IMR-90 (cell line): Measurements from ENCODE around the gene STOM. TPM values are rescaled to one million over a fixed set of nuclear protein-coding genes. Genes with fewer than 3 reads are reported as not detected.

Source experiments
- ATAC-seq: fragments of 200-7000 bp; cut with Tn5 transposase; 2 replicates; pipeline ENCODE4 v1.9.1; 2020; ENCODE audit warnings: low read depth, mild to moderate bottlenecking, moderate library complexity
- BruUV-seq: library from RNA; stranded (reverse); fragments of 400-500 nt; replicated peaks from 2 replicates; lab custom pipeline; 2021; lab: Mats Ljungman, UMichigan
- CTCF ChIA-PET: fragments of 300-600 bp; formaldehyde crosslinking; extraction: SDS; loops from one replicate; lab custom pipeline; 2021; ENCODE audit warnings: antibody characterized with exemption; lab: Yijun Ruan, JAX
- POLR2A ChIA-PET: fragments of 300-600 bp; sonication (Branson Sonifier 250); formaldehyde crosslinking; loops from one replicate; lab custom pipeline; 2022; ENCODE audit warnings: antibody characterized with exemption; ENCODE audit not compliant: unreplicated experiment; lab: Charles Lee
- DNase-seq: peaks from one replicate; pipeline ENCODE4 v3.0.0; 2013
- H2AFZ ChIP-seq: replicated peaks from 2 replicates; pipeline ENCODE3; 2013; ENCODE audit warnings: low read length, mild to moderate bottlenecking; ENCODE audit not compliant: poor library complexity
- H2AK5ac ChIP-seq: 2 replicates; pipeline ENCODE4 v1.6.1; 2013; ENCODE audit warnings: low read depth, low read length, inconsistent platforms
- H2AK9ac ChIP-seq: replicated peaks from 2 replicates; pipeline ENCODE3; 2013; ENCODE audit warnings: mild to moderate bottlenecking, low read depth, low read length, moderate library complexity; ENCODE audit not compliant: poor library complexity
- H2BK120ac ChIP-seq: 2 replicates; pipeline ENCODE4 v1.6.1; 2013; ENCODE audit warnings: low read depth, low read length, inconsistent platforms
- H2BK15ac ChIP-seq: 3 replicates; pipeline ENCODE4 v1.6.1; 2013; ENCODE audit warnings: low read depth, low read length, inconsistent platforms
- H2BK20ac ChIP-seq: 2 replicates; pipeline ENCODE4 v1.6.1; 2013; ENCODE audit warnings: low read depth, mild to moderate bottlenecking, inconsistent platforms, low read length, moderate library complexity
- H2BK5ac ChIP-seq: 2 replicates; pipeline ENCODE4 v1.6.1; 2013; ENCODE audit warnings: mild to moderate bottlenecking, low read depth, low read length, inconsistent platforms; ENCODE audit not compliant: poor library complexity, severe bottlenecking
- H3K14ac ChIP-seq: replicated peaks from 2 replicates; pipeline ENCODE4 v1.6.1; 2013; ENCODE audit warnings: low read depth, low read length, inconsistent platforms
- H3K18ac ChIP-seq: 2 replicates; pipeline ENCODE4 v1.6.1; 2013; ENCODE audit warnings: low read depth, low read length, control low read depth
- H3K23ac ChIP-seq: 2 replicates; pipeline ENCODE4 v1.6.1; 2013; ENCODE audit warnings: low read depth, low read length, inconsistent platforms
- H3K27ac ChIP-seq: 2 replicates; pipeline ENCODE4 v1.5.1; 2013; ENCODE audit warnings: mild to moderate bottlenecking, control low read depth, low read length; ENCODE audit not compliant: insufficient read depth
- H3K27me3 ChIP-seq: 2 replicates; pipeline ENCODE4 v1.6.1; 2013; ENCODE audit warnings: low read length; ENCODE audit not compliant: control insufficient read depth, insufficient read depth
- H3K36me3 ChIP-seq: 2 replicates; pipeline ENCODE4 v1.6.1; 2013; ENCODE audit warnings: low read length, mixed read lengths; ENCODE audit not compliant: control insufficient read depth, insufficient read depth
- H3K4ac ChIP-seq: 2 replicates; pipeline ENCODE4 v1.6.1; 2013; ENCODE audit warnings: low read depth, low read length, inconsistent platforms
- H3K4me1 ChIP-seq: 2 replicates; pipeline ENCODE4 v1.6.1; 2013; ENCODE audit warnings: low read length, mixed read lengths; ENCODE audit not compliant: control insufficient read depth, insufficient read depth
- H3K4me2 ChIP-seq: 2 replicates; pipeline ENCODE4 v1.6.1; 2013; ENCODE audit warnings: low read depth, mild to moderate bottlenecking, control low read depth, low read length, moderate library complexity
- H3K4me3 ChIP-seq: 2 replicates; pipeline ENCODE4 v1.5.1; 2013; ENCODE audit warnings: low read depth, mild to moderate bottlenecking, control low read depth, low read length, moderate library complexity; ENCODE audit not compliant: insufficient read depth
- H3K56ac ChIP-seq: 2 replicates; pipeline ENCODE4 v1.6.1; 2013; ENCODE audit warnings: low read length, inconsistent platforms; ENCODE audit not compliant: insufficient read depth; ENCODE audit errors: extremely low read depth
- H3K79me1 ChIP-seq, 2 experiments: 2 replicates each; pipeline ENCODE4 v1.6.1; 2013; ENCODE audit warnings: low read length in 2 of 2, inconsistent platforms in 1 of 2, low read depth in 1 of 2
- H3K9ac ChIP-seq: 2 replicates; pipeline ENCODE4 v1.6.1; 2013; ENCODE audit warnings: low read depth, low read length, control low read depth
- H3K9me1 ChIP-seq: 2 replicates; pipeline ENCODE4 v1.6.1; 2013; ENCODE audit warnings: low read length, inconsistent platforms; ENCODE audit not compliant: insufficient read depth
- H3K9me3 ChIP-seq: 2 replicates; pipeline ENCODE4 v1.6.1; 2013; ENCODE audit warnings: low read length; ENCODE audit not compliant: control insufficient read depth, insufficient read depth
- H4K20me1 ChIP-seq: 2 replicates; pipeline ENCODE4 v1.6.1; 2013; ENCODE audit warnings: low read length, inconsistent platforms; ENCODE audit not compliant: insufficient read depth
- H4K5ac ChIP-seq: 2 replicates; pipeline ENCODE4 v1.6.1; 2013; ENCODE audit warnings: mild to moderate bottlenecking, low read depth, low read length, control low read depth
- H4K8ac ChIP-seq, 2 experiments: 2 replicates each; pipeline ENCODE4 v1.6.1; 2013; ENCODE audit warnings: low read depth in 2 of 2, low read length in 2 of 2, control low read depth in 1 of 2, inconsistent platforms in 1 of 2
- H4K91ac ChIP-seq: 2 replicates; pipeline ENCODE4 v1.6.1; 2013; ENCODE audit warnings: low read depth, low read length, inconsistent platforms; ENCODE audit not compliant: insufficient read depth
- BHLHE40 ChIP-seq: fragments of 150-350 bp; IDR thresholded peaks from 2 replicates; pipeline ENCODE4 v1.6.1; 2016; ENCODE audit warnings: mild to moderate bottlenecking, low read depth, low read length
- CEBPB ChIP-seq: IDR thresholded peaks from 2 replicates; pipeline ENCODE4 v1.6.1; 2012; ENCODE audit warnings: low read depth, low read length, improper control_type of control experiment
- CHD1 ChIP-seq: IDR thresholded peaks from 2 replicates; pipeline ENCODE4 v1.6.1; 2012; ENCODE audit warnings: low read depth, low read length, improper control_type of control experiment
- CTCF ChIP-seq: conservative IDR thresholded peaks from 2 replicates; pipeline ENCODE4 v1.5.1; 2012; ENCODE audit warnings: mild to moderate bottlenecking, low read depth, low read length, improper control_type of control experiment
- MAFK ChIP-seq: IDR thresholded peaks from 2 replicates; pipeline ENCODE4 v1.6.1; 2012; ENCODE audit warnings: low read depth, low read length, improper control_type of control experiment
- MAZ ChIP-seq: IDR thresholded peaks from 2 replicates; pipeline ENCODE4 v1.6.1; 2012; ENCODE audit warnings: low read depth, mild to moderate bottlenecking, low read length, improper control_type of control experiment, moderate library complexity, borderline replicate concordance
- NFE2L2 ChIP-seq: fragments of 150-350 bp; IDR thresholded peaks from 2 replicates; pipeline ENCODE4 v1.6.1; 2016; ENCODE audit warnings: low read depth, mild to moderate bottlenecking, low read length
- POLR2A ChIP-seq: IDR thresholded peaks from 2 replicates; pipeline ENCODE4 v1.6.1; 2012; ENCODE audit warnings: mild to moderate bottlenecking, low read depth, low read length
- RAD21 ChIP-seq: IDR thresholded peaks from 2 replicates; pipeline ENCODE4 v1.6.1; 2012; ENCODE audit warnings: low read length, improper control_type of control experiment
- RCOR1 ChIP-seq: IDR thresholded peaks from 2 replicates; pipeline ENCODE4 v1.6.1; 2012; ENCODE audit warnings: mild to moderate bottlenecking, low read length, improper control_type of control experiment; ENCODE audit not compliant: insufficient replicate concordance
- SMC3 ChIP-seq: fragments of 150-350 bp; IDR thresholded peaks from 2 replicates; pipeline ENCODE4 v1.6.1; 2016; ENCODE audit warnings: low read depth, mild to moderate bottlenecking, antibody characterized with exemption, low read length, moderate library complexity
- WGBS, 2 experiments: methylation state at CpG; one replicate each; pipeline versions ENCODE4 v1.1.5 to v1.1.7; 2013; ENCODE audit warnings: missing lambda C conversion rate in 2 of 2; ENCODE audit not compliant: insufficient read length in 1 of 2; ENCODE audit errors: extremely low coverage in 2 of 2; 5-methylcytosine and 5-hydroxymethylcytosine counted together
- dilution Hi-C: fragments of 300-500 bp; cut with HindIII; formaldehyde crosslinking; loops from one replicate; pipeline ENCODE4 v1.14.3; 2018; ENCODE audit warnings: low sequenced_read_pairs; ENCODE audit not compliant: unreplicated experiment
- in situ Hi-C: fragments of 300-500 bp; cut with MboI; formaldehyde crosslinking; loops from 3 replicates; pipeline ENCODE4 v1.14.3; 2019; ENCODE audit warnings: low sequenced_read_pairs, inconsistent platforms, mixed read lengths
- intact Hi-C: fragments of 100-400 bp; cut with micrococcal nuclease; formaldehyde crosslinking; loops from 2 replicates; pipeline ENCODE4 v1.10.0; 2022
- polyA plus RNA-seq, 3 experiments: library from polyadenylated mRNA; depleted of rRNA; stranded (reverse); fragments of >200 nt; gene quantifications; 2 replicates each; pipeline ENCODE4 v1.2.3, GENCODE V29; 2012; ENCODE audit warnings: low replicate concordance in 1 of 3
- total RNA-seq: library from RNA; depleted of rRNA; stranded (reverse); fragments of >200 nt; gene quantifications from 2 replicates; pipeline ENCODE4 v1.2.3, GENCODE V29; 2012
- TF ChIP-seq, protein P1 (sequence below): fragments of 150-350 bp; IDR thresholded peaks from 2 replicates; pipeline ENCODE4 v1.6.1; 2017; ENCODE audit warnings: mild to moderate bottlenecking, antibody characterized with exemption, low read length, low read depth

Gene STOM
- total and polyA plus RNA-seq, 2 of the 4 experiments (the other 2 are of a cell fraction) = 78.4 to 84.8 TPM

DNA sequence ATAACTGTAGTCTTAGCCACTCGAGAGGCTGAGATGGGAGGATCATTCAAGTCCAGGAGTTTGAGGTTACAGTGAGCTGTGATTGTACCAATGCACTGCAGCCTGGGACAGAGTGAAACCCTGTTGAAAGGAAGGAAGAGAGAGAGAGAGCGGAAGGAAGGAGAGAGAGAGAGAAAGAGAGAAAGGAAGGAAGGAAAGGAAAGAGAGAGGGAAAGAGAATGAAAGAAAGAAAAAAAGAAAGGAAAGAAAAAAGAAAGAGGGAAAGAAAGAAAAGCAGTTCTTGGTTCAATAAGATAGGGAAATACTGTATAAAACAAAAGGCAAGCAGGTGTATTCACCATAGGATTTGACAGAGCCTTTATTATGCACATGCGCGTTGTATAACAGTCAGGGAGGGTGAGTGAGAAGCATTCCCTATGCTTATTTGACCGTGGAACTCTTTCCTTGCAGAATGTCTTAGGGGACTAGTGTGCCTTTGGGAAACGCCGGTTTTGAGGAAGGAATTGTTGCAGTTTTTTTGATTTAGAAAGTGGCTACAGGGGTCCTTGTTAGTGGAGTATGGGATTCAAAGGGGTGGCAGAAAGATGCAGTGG lies 60.1 kb downstream of the STOM start:
- H3K27me3 ChIP-seq = no peaks in the 10 kb centered on the region
- H2AFZ ChIP-seq = no peak overlapping the region
- no peak overlapping the region for H3K4ac ChIP-seq
- H3K4me3 ChIP-seq = no peak overlapping the region
- no TSS peak for BruUV-seq
- H3K27ac ChIP-seq = no peak overlapping the region
- no peak overlapping the region for H3K14ac ChIP-seq
- in situ Hi-C loops (no loop called here), dilution Hi-C loops (no loop called here), intact Hi-C loops (no loop called here)
- no peaks in the 10 kb centered on the region for H3K9me3 ChIP-seq
- ChIA-PET CTCF (no interaction called here), POLR2A (no interaction called here)
- H2AK5ac ChIP-seq = no peak overlapping the region
- TF ChIP-seq BHLHE40 = no peak
- TF ChIP-seq CHD1 = no peak
- no peak for TF ChIP-seq CTCF
- no peak for TF ChIP-seq RAD21
- no peak for TF ChIP-seq MAZ
- TF ChIP-seq MAFK = no peak
- no peak for TF ChIP-seq CEBPB
- TF ChIP-seq POLR2A = no peak
- TF ChIP-seq, protein P1, sequence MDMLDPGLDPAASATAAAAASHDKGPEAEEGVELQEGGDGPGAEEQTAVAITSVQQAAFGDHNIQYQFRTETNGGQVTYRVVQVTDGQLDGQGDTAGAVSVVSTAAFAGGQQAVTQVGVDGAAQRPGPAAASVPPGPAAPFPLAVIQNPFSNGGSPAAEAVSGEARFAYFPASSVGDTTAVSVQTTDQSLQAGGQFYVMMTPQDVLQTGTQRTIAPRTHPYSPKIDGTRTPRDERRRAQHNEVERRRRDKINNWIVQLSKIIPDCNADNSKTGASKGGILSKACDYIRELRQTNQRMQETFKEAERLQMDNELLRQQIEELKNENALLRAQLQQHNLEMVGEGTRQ = no peak
- TF ChIP-seq NFE2L2 = no peak
- no peak for TF ChIP-seq SMC3
- TF ChIP-seq RCOR1 = no peak
- peaks cover 67% of the 10 kb centered on the region for H3K36me3 ChIP-seq
- no peaks in the 10 kb centered on the region; the same call in 1 of the 2 replicates for H4K20me1 ChIP-seq
- H3K4me1 ChIP-seq = no peaks in the 10 kb centered on the region
- no peak overlapping the region for H2BK15ac ChIP-seq
- no peak overlapping the region for H3K23ac ChIP-seq
- H2BK120ac ChIP-seq = no peak overlapping the region
- no peak overlapping the region for H4K8ac ChIP-seq
- H2AK9ac ChIP-seq = no peak overlapping the region
- H3K79me1 ChIP-seq = peaks cover 0 to 4% of the 10 kb centered on the region in 2 experiments; a peak in 1 of 4 replicates
- no peak overlapping the region for H2BK20ac ChIP-seq
- no peak overlapping the region for H4K5ac ChIP-seq
- 90% methylated on average over 3 of the region's 7 CpGs; no CpG with 5 or more reads in 1 of the 2 experiments for WGBS, 2 experiments
- no peaks in the 10 kb centered on the region; the same call in 1 of the 2 replicates for H3K9me1 ChIP-seq
- no peak for DNase-seq
- no peak overlapping the region for H3K18ac ChIP-seq
- no peak overlapping the region for H3K56ac ChIP-seq
- no peak overlapping the region for H4K91ac ChIP-seq
- no peak overlapping the region for H2BK5ac ChIP-seq
- H3K9ac ChIP-seq = no peak overlapping the region
- no peak for ATAC-seq
- H3K4me2 ChIP-seq = no peak overlapping the region
